Measurements from ENCODE around the gene DHFR2. TPM values are rescaled to one million over a fixed set of nuclear protein-coding genes. Genes with fewer than 3 reads are reported as not detected.
"Not testable (repeated sequence)": the region's sequence is repeated elsewhere in the genome, so short reads cannot be mapped to it uniquely, and the experiment has no call there.

Gene DHFR2
- polyA plus RNA-seq, 5 donors, result 7.9 to 11.7 (median 11.1) TPM

GRCh38 chr3:94066506-94067500 lies 4.1 kb upstream of the DHFR2 start:
- DNase-seq, result no peak

- DNase-seq, result no peak
These were observed 3.2 kb upstream of the DHFR2 start for GRCh38 chr3:94065819-94066480.

DNA sequence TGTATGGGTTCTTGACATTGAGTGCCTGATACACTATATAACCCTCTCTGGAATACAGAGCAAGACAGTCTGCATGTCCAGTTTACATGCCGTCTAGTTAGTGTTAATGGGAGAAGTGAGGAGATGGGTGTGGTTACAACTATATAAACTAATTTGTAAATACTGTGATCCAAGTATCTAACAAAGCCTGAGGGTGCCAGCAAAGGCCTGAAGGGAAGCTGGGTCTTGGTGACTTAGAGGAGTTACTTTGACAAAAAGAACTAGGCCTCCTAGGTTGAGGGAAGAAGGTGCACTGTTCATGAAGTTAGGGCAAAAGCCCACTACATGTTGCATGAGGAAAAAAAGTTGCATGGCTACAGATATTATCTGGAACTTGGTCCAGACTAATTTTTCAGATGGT lies 2.4 kb upstream of the DHFR2 start:
- no peak for DNase-seq

DNA sequence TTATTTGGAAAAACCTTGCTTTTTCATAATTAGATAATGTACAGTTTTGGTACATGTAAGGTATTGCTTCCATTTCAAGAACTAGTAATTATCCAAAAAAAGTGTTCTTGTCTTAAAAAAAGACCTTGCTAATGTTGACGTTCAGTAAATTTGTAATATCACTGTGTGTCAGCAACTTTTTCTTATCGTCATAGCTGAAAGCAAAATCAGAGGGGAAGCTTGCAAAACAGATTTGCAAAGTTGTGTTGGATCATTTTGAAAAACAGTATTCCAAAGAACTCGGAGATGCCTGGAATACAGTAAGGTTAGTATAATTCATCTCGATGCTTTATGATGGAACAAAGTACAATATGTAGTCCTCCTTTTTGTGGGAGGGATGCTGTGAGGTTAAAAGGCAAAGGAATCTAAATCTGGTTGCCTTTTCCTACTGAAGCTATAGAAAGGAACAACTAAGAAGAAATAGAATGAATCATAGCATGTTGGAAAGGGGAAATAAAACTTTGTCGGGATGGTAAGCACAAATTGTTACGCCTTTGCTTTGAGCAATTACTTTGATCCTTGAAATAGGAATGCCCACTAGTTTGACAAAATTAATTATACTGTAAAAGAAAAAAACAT lies 1.6 kb upstream of the DHFR2 start:
- no peak for DNase-seq

GRCh38 chr3:94063496-94064119 lies 892 bp upstream of the DHFR2 start:
- DNase-seq, result no peak

DNA sequence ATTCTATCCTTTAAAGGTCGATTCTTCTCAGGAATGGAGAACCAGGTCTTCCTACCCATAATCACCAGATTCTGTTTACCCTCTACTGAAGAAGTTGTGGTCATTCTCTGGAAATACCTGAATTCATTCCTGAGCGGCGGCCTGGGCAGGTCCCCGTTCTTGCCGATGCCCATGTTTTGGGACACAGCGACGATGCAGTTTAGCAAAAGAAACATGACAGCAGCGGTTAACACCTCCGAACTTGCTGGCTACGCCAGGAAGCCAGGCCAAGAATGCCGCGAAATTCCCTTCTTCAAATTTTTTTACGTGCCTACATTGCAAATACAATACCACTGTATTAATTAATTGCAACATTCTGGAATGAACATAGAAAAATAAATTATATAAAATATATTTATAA lies 1.4 kb downstream of the DHFR2 start:
- no peak for DNase-seq

GRCh38 chr3:94050546-94050945 lies 12.2 kb downstream of the DHFR2 start:
- no peak for DNase-seq

DNA sequence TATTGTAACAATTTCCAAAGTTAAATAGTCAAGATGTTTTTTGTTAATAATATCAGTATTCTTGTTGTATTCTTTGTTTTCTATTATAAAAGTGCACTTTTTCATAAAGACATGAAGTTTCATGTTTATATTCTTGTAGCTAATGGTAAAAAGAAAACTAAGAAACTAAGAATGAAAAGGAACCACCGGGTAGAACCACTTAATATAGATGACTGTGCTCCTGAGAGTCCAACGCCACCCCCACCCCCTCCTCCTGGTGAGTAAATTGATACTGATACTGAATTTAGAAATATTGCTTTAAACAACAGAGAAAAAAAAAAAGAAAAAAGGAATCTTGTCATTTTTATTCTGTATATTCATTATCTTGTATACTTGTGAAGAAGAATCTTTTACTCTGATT lies 13.4 kb downstream of the DHFR2 start:
- no peak for DNase-seq

DNA sequence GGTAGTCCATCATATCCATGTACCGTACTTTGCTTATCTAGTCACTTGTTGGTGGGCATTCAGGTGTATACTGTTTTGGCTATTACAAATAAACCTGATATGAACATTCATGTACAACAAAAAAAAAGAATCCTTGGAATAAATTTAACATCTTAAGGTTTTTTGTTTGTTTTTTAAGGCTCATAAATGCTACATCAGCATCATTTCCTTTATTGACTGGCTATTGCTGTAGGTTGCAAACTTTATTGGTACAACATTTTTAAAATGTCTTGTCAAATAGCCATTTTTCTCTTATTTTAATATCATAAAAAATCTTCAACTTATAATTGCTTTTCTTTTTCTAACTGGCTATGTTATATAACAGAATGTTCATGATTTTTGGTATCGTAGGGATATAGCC lies 16.2 kb downstream of the DHFR2 start:
- DNase-seq, result no peak

DNA sequence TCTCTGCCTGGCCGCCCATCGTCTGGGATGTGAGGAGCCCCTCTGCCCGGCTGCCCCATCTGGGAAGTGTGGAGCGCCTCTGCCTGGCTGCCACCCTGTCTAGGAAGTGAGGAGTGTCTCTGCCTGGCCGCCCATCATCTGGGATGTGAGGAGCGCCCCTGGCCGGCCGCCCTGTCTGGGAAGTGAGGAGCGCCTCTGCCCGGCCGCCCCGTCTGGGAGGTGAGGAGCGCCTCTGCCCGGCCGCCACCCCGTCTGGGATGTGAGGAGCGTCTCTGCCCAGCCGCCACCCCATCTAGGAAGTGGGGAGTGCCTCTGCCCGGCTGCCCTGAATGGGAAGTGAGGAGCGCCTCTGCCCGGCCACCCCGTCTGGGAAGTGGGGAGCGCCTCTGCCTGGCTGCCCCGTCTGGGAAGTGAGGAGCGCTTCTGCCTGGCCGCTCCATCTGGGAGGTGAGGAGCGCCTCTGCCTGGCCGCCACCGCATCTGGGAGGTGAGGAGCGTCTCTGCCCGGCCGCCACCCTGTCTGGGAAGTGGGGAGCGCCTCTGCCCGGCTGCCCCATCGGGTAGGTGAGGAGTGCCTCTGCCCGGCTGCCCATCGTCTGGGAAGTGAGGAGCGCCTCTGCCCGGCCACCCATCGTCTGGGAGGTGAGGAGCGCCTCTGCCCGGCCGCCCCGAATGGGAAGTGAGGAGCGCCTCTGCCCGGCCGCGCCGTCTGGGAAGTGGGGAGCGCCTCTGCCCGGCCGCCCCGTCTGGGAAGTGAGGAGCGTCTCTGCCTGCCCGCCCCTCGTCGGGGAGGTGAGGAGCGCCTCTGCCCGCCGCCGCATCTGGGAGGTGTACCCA lies 18.4 kb downstream of the DHFR2 start:
- not testable (repeated sequence) for DNase-seq

DNA sequence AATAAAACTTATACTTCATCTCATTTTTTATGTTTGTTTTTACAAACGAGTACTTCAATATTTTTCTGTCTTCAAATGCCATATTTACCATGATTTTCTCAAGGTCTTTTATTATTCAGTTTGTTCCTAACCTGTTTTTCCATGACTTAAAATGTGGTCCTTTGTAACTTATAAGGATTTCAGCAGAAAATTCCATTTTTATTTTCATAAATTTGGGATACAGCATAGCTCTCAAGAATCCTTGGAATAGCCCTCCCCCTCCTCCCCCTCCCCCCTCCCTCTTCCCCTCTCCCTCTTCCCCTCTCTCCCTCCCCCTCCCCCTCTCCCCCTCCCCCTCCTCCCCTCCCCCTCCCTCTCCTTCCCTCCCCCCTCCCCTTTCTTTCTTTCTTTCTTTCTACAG lies 19.4 kb downstream of the DHFR2 start:
- no peak for DNase-seq

DNA sequence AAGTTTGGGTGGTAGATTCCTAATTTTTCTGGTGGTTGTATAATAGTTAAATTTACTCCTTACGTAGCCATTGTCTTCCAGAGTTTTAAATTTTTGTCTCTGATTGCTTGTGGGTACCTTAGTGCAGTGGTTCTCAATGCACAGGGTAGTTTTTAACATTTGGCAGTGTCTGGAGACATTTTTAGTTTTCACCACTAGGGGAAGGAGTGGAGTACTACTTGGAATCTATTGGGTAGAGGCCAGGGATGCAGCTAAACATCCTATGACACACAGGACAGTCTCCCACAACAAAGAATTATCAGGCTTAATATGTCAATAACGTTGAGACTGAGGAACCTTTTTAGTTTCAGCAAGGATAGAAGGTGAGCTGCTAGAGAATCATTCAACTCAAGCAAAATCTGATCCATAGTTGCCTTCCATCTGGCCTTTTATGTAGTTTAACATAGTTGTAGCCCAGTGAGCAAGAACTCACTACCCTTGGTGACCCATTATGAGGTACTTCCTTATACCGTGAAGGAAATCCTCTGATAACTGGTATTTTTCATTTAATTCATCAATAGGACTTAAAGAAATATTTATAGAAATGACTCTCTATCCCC lies 25.7 kb downstream of the DHFR2 start:
- DNase-seq, result no peak

GRCh38 chr3:94028093-94028837 lies 34.5 kb downstream of the DHFR2 start, which contains the start of gene STX19:
Gene STX19 (minus strand): TSS chr3:94028597. CDS start chr3:94015269, 13,328 bp downstream.
- peak; percentile 55 to 61 for DNase-seq

- DNase-seq, result no peak
These were observed 36.1 kb downstream of the DHFR2 start for GRCh38 chr3:94026623-94027022.

DNA sequence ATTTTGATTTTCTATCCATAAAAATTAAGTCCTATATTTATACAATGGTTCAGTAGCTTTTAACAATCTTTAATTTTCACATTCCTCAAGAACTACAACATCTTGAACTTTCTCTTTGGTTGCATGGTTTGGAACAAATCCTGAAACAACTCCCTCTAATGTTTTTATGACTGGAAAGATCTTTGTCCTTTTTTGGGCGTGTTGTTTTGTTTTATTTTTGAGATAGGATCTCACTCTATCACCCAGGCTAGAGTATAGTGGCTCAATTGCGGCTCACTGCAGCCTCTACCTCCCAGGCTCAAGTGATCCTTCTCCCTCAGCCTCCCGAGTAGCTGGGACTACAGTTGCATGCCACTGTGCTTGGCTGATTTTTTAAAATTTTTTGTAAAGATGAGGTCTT lies 38.3 kb downstream of the DHFR2 start:
- DNase-seq, result no peak

DNA sequence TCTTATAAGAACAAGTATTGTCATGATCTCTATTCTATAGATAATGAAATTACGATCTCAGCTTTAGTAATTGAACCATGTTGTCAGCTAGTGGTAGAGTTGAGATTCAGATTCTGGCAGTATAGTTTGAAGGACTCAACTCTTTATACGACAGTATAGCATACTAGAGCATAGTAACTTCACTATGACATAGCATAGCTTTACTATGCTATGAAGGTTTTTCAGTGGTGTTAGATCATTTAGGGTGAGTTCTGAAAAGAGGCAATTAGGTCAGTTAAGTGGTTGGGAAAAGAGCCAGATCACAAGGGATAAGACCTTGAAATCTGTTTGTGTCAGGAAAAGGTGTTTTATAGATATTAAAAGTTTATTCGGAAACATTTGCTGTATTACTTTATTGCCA lies 42.4 kb downstream of the DHFR2 start:
- DNase-seq, result no peak

DNA sequence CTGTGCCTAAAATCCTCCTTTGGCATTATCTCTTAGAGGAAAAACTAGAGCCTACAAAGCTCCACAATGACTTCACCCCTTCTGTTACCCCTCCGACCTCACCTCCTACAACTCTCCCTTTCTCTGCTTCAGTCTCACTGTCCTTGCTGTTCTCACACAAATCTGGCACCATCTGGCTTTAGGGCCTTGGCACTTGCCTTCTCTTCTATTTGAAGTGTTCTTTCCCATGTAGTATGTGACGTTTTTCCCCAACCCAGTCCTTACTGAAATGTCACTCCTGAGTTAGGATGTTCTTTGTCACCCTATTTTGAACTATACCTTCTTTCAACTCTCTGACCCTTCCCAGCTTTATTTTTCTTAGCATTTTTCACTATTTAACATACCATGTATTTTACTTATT lies 43.1 kb downstream of the DHFR2 start:
- no peak for DNase-seq

DNA sequence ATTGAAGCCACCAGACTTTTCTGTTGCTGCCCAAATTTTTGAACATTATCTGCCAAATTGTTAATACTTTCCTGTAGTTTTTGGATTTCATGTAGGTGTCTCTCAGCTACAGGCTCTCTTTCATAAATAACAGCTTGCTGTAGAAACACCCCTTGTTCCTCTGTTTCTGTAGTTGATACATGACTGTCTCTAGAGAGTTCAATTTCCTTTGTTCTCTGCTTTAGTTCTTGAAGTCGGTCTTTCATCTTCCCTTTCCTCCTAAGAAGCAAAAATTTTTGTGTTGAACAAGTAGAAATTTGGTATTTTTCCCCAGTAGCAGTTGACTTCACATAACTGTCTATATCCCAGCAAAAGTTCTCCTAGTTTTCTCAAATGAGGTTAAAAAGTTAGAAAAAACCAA lies 47.7 kb downstream of the DHFR2 start:
- DNase-seq, result no peak

- DNase-seq, result no peak
These were observed 50.5 kb downstream of the DHFR2 start for GRCh38 chr3:94012185-94012584.

DNA sequence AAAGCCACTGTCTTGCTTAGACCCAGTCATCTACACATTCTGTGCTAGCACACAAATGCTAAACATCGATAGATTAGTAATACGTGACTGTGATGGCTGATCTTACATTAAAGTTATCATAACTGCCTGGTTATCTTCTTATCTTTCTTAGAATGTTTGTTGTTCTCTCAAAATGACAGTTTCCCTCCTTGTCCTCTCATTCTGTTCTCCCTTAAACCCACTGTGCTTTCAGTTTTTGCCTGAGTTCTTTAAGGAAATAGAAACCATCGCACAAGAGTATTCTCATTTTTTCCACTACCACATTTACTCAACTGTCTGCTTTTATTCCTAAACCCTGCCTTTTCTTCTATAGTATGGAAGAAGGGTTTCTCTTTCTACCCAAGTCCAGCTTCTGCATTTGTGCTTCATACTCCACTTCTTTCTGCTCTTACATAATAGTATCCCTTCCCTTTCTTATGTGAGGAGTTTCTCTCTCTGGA lies 51.4 kb downstream of the DHFR2 start:
- no peak for DNase-seq
